Stimulated activated CD8-positive, alpha-beta memory T cell treated with anti-CD3 and anti-CD28 coated beads, Interleukin-4, amount 100 ng/mL, for 1 hour (primary cell): ENCODE data around the gene STX19.
A peak's percentile ranks its signal among the peaks of the same experiment; 100 is the strongest.
"Not testable (repeated sequence)": the region's sequence is repeated elsewhere in the genome, so short reads cannot be mapped to it uniquely, and the experiment has no call there.

ENCODE experiments used
- DNase-seq, 2 donors: peaks; one replicate each; pipeline ENCODE4 v3.0.0-alpha.2; 2020; ENCODE audit warnings: low read depth in 2 of 2, low spot score in 1 of 2

STX19 gene

DNA sequence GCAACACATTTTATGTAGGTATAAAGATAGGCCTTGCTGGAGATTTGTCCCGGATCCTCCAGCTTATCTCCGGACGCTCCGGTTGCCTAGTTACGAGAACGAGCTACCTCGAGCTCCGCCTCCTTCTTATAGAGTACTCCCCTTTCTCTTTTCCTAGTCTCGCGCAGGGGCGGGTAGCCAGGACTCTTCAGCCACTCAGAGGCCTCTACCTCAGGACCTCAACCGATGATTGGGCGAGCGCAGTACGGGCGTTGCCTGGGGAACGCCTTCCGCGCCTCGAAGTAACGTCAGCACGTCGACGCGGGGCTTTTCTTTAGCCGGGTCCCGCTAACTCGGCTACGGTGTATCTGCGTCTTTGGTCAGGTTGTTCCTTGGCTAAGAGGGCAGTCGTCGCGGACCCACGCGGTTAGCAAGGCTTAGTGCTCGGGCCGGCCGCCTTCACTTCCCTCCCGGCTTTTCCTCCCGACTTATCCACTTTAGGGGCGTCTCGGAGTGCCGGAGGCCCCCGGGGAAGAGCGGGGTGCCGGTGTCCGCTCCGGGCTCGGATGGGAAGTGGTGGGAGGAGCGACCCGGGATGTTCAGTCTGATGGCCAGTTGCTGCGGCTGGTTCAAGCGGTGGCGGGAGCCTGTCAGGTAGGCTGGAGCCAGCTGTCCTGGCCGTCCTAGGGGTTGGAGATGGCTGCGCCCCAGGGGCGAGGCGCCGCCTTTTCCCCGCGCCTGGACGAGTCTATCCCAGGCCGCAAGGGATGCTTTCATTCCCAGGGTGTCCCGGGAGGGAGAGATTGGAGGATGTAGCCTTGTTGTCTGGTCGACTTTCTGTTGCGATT, 48.3 kb downstream of the STX19 start, which contains the start of gene ARL13B:
Gene ARL13B, plus strand, starts transcription at position 306 of the 827 bp plus-strand sequence. Its CDS starts 269 bp downstream, at position 575.
- peak; percentile 76 to 87 for DNase-seq

- DNase-seq = peak in 1 of 2 donors; percentile 3
Measured at GRCh38 chr3:93973131-93974126, 55.0 kb downstream of the STX19 start, which contains the start of gene PROS1. Gene PROS1 (minus strand): TSS chr3:93973896. CDS start chr3:93973749, 147 bp downstream.

DNA sequence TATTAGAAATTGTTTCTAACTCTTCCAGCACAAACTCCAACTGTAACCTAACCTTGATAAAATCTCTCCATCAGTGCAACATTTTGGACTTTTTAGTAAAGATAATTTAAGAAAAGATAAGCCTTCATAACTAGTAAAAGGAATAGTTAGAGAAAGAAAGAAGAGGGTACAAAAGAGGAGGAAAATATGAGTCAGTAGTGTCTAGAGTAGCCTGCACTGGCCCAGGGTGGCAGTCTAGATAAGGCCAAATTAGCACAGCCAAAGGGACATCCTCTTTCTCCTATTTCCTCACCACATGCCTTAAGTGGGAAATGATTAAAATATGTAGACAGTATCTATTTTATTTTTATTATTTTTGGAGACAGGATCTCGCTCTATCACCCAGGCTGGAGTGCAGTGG, 58.4 kb downstream of the STX19 start:
- no peak for DNase-seq

GRCh38 chr3:93969443-93969842, 59.0 kb downstream of the STX19 start:
- no peak for DNase-seq

DNA sequence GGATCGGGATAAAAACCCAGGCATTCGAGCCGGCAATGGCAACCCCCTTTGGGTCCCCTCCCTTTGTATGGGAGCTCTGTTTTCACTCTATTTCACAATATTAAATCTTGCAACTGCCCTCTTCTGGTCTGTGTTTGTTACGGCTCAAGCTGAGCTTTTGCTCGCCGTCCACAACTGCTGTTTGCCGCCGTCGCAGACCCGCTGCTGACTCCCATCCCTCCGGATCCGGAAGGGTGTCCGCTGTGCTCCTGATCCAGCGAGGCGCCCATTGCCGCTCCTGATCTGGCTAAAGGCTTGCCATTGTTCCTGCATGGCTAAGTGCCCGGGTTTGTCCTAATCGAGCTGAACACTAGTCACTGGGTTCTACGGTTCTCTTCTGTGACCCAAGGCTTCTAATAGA, 63.3 kb downstream of the STX19 start:
- not testable (repeated sequence) for DNase-seq
